SK-N-MC (cell line): ENCODE results near the gene DNAH1.

Experiments
- EZH2 ChIP-seq: fragments of 200-600 bp; sonication (generic); IDR thresholded peaks from one replicate; pipeline ENCODE4 v1.6.1; 2017; ENCODE audit warnings: antibody characterized with exemption
- POLR2AphosphoS5 ChIP-seq: IDR thresholded peaks from 2 replicates; pipeline ENCODE4 v1.6.1; 2012; ENCODE audit warnings: mild to moderate bottlenecking, low read depth, low read length, borderline replicate concordance

GRCh38 chr3:52393959-52394670, 78.0 kb downstream of the DNAH1 start:
- TF ChIP-seq EZH2: no peak
- no peak for TF ChIP-seq POLR2AphosphoS5
